Tongue (tissue), 2 donors: ENCODE results near the gene NKAIN2. TPM values are rescaled to one million over a fixed set of nuclear protein-coding genes. Genes with fewer than 3 reads are reported as not detected.

Experiments
- DNase-seq: peaks from one replicate; pipeline ENCODE4 v3.0.0-alpha.2; 2015
- total RNA-seq: library from RNA; depleted of rRNA; stranded (reverse); fragments of >200 nt; gene quantifications from one replicate; pipeline ENCODE4 v1.2.3, GENCODE V29; 2014

Gene NKAIN2
- total RNA-seq, 1 donor from 2014 or later = 1.7 TPM

DNA sequence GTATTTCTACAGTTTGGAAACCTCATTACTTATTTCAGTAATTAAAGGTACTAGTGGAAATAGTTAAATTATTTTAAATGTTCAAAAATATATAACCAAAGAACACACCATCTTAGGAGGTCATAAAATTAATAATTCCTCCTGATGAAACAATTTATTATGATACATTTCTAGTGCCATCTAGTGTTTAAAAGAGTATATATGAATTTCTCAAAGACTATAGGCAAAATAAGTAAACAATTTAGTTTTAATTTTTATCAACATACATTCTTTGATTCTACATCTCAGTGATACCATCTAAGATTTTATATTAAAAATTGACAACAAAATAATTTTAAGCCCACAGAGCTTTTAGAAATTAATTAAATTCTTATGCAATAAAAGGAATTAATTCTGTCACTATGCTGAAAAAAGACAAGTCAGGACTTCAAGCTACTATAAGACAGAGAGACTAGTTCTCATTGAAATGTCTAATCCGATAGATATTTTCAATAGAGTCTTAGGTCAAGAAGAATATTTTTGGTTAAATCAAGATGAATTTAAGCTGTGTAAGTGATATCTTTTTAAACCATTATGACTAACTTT lies 1050.8 kb downstream of the NKAIN2 start:
- peak; percentile 9 for DNase-seq

DNA sequence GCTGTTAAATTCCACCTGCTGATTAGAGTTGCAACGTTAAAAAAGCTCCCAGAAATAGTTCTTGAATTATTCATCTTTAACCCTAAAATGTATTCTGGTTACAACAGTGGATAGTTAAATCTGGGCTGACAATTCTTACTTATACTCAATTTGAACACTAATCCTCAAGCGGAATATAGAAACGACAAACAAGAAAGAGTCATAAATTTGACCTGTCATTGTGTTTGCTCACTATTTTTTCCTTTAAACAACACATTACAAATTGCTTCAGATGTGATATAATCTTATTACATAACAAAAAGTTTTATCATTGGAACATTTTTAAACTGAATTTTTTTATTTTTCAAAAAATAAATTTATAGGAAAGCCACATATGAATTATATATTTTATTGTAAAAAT lies 1054.1 kb downstream of the NKAIN2 start:
- DNase-seq = no peak

DNA sequence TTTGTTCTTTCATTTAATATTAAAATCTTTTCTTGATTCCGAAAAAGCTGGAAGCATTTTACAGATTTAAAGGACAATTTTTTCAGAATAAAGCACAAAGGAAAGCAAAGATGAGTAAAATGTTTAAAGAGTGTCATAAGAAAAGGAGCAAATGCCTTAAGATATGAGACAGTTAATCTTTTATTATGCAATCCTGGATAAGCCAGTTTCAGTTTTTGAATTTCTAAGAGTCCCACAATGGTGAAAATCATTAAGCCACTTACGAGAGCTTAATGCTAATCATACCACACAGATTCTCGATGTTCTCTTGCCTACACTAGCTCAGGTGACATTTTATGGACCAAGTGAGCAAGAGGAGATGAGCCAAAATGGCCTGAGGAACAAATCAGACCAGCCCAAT lies 1054.9 kb downstream of the NKAIN2 start:
- DNase-seq = no peak

DNA sequence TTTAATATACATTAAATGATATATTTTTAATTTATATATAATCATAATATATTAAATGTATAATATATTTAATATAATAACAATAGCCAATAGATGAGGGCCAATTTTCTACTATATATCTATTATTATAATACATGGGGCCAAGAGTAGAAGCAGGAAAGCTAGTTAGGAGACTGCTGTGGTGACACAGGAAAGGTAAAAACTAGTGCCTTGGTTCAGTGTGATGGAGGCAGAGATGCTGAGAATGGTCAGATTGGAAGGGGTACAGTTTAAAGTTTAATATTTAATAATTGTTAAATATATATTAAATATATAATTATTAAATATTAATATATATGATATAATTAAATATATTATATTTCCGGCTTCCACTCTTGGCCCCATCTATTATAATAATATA lies 1055.7 kb downstream of the NKAIN2 start:
- no peak for DNase-seq

DNA sequence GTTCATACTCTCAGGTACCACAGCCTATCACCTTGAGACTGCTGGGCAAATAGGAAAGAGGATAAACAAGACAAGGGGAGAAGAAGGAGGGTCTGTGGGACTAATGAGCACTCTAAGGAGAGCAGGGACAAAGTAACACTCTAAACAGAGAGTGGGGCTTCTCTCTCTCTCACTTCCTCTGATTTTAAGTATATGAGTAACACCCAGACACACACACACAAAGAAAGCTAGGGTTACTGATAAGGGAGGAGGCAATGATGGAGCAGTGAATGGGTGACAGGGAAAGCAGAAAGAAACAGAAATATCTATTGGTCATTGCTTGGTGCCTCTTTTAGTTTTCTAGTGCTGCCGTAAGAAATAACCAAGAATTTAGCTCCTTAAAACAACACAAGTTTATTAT lies 1062.4 kb downstream of the NKAIN2 start:
- no peak for DNase-seq

DNA sequence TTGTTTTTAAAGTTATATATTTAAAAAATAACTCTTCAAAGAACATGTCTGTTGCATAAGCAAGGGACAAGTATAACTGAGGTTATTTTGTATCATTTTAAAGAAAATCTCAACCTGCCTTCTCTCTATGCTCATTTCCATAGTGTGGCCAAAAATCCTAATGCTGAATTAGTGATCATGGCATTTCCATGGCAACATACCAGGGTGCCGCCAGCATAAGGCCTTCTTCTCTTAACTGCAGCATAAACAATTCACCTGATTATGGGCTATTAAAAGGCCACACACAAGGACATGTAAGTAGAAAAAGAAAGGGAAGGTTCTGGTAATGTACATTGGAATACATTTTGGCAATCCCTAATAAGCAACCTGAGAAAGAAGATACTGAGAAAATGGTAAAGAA lies 1063.5 kb downstream of the NKAIN2 start:
- DNase-seq = no peak

DNA sequence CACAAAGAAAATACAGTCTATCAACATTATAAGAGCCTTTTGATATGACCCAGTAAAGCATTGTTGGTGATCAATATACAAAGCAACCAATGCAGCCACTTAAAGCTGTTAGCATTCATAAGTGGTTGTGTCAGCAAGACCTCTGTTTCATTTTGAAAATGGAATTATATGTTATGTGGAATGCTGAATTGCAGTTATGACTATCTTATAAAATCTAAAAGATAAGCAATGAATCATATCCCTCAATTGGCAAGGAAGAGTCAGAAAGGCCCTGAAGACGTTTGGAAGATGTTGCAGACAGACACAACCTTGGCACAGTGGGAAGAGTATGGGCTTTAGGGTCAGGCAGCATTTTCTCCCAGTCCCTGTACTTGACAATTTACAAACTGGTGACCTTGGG lies 1064.8 kb downstream of the NKAIN2 start:
- no peak for DNase-seq

DNA sequence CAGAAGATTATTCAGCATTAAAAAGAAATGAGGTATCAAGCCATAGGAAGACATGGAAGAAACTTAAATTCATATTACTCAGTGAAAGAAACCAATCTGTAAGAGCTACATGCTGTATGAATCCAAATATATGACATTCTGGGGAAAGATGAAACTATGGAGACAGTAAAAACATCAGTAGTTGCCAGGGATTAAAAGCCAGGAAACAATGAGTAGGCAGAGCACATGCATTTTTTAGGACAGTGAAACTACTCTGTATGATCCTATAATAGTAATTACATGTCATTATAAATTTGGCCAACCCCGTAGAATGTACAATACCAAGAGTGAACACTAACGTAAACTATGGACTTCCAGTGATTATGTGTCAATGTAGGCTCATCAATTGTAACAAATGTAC lies 1065.8 kb downstream of the NKAIN2 start:
- peak; percentile 38 for DNase-seq

DNA sequence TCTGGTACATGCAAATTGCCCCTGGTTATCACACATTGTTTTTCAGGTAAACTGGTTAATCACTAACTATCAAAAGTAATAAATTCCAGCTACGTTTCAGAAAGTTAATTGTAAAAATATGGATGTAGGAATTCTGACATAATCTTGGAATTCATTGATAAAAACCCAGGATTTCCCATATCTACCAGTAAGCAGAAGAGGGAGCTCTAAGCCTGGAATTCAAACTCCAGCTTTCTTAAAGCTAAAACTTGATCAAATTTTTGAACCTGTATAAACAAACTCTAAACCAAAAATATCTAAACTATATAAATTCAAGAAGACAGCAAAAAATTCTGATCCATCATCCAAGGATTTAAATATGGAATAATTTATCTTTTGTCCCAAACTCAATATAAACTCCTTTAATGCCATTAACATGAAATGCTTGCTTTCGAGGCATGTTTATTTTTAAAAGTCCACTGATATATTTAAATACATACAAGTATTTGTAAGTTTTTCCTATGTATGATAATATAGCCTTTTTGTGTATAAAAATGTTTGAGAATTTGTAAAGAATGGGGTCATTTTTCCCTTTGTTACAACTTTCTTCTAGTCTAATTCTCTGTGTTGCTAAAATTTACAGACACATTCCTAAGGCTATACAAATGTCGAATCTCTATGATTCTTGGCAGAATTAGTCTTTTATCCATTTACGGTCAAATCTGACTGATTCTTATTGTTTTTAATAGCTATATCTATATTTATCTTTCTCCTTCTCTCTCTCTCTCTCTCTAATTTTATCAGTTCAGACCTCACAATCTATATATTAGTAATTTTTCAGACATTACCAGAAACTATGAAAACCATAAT lies 1067.2 kb downstream of the NKAIN2 start:
- peak; percentile 48 for DNase-seq

DNA sequence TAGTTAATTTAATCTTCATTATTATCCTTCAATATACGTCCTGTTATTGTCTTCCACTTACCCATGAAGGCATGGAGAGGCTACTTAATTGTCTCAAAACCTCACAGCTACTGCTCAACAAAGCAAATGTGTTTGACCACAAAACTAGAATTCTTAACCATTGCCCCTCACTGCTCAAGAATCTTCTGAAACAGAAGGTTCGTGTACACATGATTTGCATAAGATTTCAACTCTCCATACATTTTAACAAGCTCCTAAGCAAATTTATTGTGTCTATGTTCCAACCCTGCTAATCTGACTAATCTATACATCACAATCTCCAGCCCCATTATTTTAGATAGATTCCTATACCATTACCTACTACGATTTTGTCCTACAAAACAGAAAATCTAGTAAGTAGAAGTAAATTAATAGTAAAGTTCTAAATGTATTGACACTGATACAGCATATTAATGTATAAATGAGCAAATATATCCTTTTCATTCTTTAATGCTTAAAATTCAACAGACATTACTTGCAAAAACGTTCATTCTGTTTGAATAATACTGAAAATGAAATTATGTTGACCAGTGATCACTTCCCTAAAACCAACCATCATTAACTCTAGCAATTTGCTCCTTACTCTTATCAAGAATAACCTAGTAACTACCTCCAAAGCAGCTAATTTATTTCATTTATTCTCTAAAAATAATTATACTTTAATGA lies 1068.8 kb downstream of the NKAIN2 start:
- DNase-seq = no peak

DNA sequence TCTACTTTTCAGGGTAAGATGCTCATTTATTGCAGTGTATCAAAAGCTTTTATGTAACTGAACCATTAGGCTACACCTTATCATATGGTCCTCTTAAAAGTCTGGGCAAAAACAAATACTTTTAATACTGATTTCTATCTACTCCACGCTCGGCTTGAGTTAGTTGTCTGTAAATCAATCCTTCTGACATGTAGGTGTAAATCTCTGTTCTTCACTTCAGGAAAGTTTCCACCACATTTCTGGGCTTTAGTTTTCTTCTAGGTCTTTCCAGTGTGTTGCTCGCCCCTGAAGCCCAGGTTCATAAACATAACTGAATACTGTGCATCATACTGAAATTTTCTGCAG lies 1069.4 kb downstream of the NKAIN2 start:
- DNase-seq = no peak

Other genes starting within 250 kb of the NKAIN2 start
- gene TRDN, start 166.9 kb upstream of the NKAIN2 start, total RNA-seq = 249 TPM